Fibroblast of skin of right biceps (primary cell): Measurements from ENCODE around the gene FHIT.

Experiments used
- DNase-seq: peaks from one replicate; pipeline ENCODE4 v3.0.0-alpha.2; 2013

FHIT gene

GRCh38 chr3:60189304-60189703 is 1061.9 kb downstream of the FHIT start:
- DNase-seq, result no peak

- DNase-seq, result peak; percentile 12
Measured at GRCh38 chr3:60188803-60189202, 1062.4 kb downstream of the FHIT start.

- no peak for DNase-seq
Measured at GRCh38 chr3:60187343-60187742, 1063.9 kb downstream of the FHIT start.

- no peak for DNase-seq
Measured at GRCh38 chr3:60186359-60186758, 1064.9 kb downstream of the FHIT start.

GRCh38 chr3:60185161-60185560 is 1066.1 kb downstream of the FHIT start:
- no peak for DNase-seq

- DNase-seq, result no peak
Measured at GRCh38 chr3:60182697-60183096, 1068.6 kb downstream of the FHIT start.

- no peak for DNase-seq
Measured at GRCh38 chr3:60178931-60179653, 1072.2 kb downstream of the FHIT start.

GRCh38 chr3:60177726-60178125 is 1073.5 kb downstream of the FHIT start:
- DNase-seq, result no peak

- DNase-seq, result no peak
Measured at GRCh38 chr3:60176614-60177013, 1074.6 kb downstream of the FHIT start.

GRCh38 chr3:60175680-60176079 is 1075.6 kb downstream of the FHIT start:
- no peak for DNase-seq

- no peak for DNase-seq
Measured at GRCh38 chr3:60169755-60170154, 1081.5 kb downstream of the FHIT start.

- DNase-seq, result no peak
Measured at GRCh38 chr3:60167186-60167585, 1084.1 kb downstream of the FHIT start.

GRCh38 chr3:60160822-60161748 is 1090.2 kb downstream of the FHIT start:
- no peak for DNase-seq

GRCh38 chr3:60160111-60160821 is 1091.0 kb downstream of the FHIT start:
- no peak for DNase-seq

GRCh38 chr3:60158035-60158434 is 1093.2 kb downstream of the FHIT start:
- DNase-seq, result no peak

GRCh38 chr3:60154011-60154410 is 1097.2 kb downstream of the FHIT start:
- DNase-seq, result peak; percentile 7

- no peak for DNase-seq
Measured at GRCh38 chr3:60153221-60153999, 1097.8 kb downstream of the FHIT start.

GRCh38 chr3:60149501-60149900 is 1101.8 kb downstream of the FHIT start:
- no peak for DNase-seq

GRCh38 chr3:60147249-60147950 is 1103.9 kb downstream of the FHIT start:
- no peak for DNase-seq

- no peak for DNase-seq
Measured at GRCh38 chr3:60146121-60146520, 1105.1 kb downstream of the FHIT start.

- DNase-seq, result no peak
Measured at GRCh38 chr3:60144071-60144470, 1107.2 kb downstream of the FHIT start.

GRCh38 chr3:60142009-60142408 is 1109.2 kb downstream of the FHIT start:
- DNase-seq, result no peak
